ENCODE results near the gene LPAR2. TPM values are rescaled to one million over a fixed set of nuclear protein-coding genes. Genes with fewer than 3 reads are reported as not detected.

LPAR2 gene
- total and polyA plus RNA-seq, 10 of the 15 experiments (the other 5 are each of a cell fraction or from before 2014, with no cell fraction given): 0.98 to 23.8 (median 10.2) TPM

DNA sequence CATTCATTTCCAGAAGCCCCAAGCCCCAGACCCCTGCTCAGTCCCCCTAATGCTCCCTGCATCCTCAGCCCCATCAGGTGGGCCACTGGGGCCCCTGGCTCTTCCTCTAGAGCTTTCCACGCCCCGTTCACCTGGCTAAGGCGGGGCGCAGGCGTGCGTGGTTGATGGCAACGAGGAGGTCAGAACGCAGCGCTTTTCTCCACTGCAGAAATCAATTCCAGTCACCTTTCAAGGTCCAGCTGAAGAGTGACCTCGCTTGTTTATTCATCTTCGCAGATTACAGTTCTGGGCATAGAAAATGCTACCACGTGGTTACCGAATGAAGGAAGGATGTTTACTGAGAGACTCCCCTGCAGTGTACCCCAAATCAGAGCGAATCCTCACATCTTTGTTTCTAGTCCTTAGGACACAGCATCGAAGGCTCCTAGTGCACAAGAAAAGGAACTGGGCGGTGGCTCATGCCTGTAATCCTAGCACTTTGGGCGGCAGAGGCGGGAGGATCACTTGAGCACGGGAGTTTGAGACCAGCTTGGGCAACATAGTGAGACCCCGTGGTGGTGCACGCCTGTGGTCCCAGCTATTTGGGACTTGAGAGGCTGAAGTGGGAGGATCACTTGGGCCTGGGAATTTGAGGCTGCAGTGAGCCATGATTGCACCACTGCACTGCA, 8.7 kb downstream of the LPAR2 start (continued):
- no peak for TF ChIP-seq CUX1 (IDR thresholded peaks at IDR 0.05; ENCODE audit: insufficient replicate concordance, low read depth, low read length)
- TF ChIP-seq HDAC6 (IDR thresholded peaks at IDR 0.05; ENCODE audit: unreplicated experiment): no peak
- no peak for TF ChIP-seq BACH1 (IDR thresholded peaks at IDR 0.05; ENCODE audit: borderline replicate concordance)
- TF ChIP-seq ZNF622 (IDR thresholded peaks at IDR 0.05): no peak
- no peak for TF ChIP-seq TARDBP (IDR thresholded peaks at IDR 0.05; ENCODE audit: borderline replicate concordance)
- TF ChIP-seq, protein P1, sequence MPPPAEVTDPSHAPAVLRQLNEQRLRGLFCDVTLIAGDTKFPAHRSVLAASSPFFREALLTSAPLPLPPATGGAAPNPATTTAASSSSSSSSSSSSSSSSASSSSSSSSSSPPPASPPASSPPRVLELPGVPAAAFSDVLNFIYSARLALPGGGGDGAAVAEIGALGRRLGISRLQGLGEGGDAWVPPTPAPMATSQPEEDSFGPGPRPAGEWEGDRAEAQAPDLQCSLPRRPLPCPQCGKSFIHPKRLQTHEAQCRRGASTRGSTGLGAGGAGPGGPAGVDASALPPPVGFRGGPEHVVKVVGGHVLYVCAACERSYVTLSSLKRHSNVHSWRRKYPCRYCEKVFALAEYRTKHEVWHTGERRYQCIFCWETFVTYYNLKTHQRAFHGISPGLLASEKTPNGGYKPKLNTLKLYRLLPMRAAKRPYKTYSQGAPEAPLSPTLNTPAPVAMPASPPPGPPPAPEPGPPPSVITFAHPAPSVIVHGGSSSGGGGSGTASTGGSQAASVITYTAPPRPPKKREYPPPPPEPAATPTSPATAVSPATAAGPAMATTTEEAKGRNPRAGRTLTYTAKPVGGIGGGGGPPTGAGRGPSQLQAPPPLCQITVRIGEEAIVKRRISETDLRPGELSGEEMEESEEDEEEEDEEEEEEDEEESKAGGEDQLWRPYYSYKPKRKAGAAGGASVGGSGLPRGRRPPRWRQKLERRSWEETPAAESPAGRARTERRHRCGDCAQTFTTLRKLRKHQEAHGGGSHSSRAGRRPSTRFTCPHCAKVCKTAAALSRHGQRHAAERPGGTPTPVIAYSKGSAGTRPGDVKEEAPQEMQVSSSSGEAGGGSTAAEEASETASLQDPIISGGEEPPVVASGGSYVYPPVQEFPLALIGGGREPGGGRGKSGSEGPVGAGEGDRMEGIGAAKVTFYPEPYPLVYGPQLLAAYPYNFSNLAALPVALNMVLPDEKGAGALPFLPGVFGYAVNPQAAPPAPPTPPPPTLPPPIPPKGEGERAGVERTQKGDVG (CRISPR knock-in tag; IDR thresholded peaks at IDR 0.05): no peak
- TF ChIP-seq POU2F2 (IDR thresholded peaks at IDR 0.05; ENCODE audit: borderline replicate concordance, low read depth, low read length): no peak
- no peak for TF ChIP-seq NRF1 (conservative IDR thresholded peaks at IDR 0.05; ENCODE audit: low read depth, low read length)
- TF ChIP-seq KAT2A (conservative IDR thresholded peaks at IDR 0.05; ENCODE audit: control insufficient read depth, low read depth, low read length): no peak

All from GM12878 (cell line).